GM06990 (cell line): Measurements from ENCODE around the gene HDAC10.

Experiments
- DNase-seq: peaks from one replicate; pipeline ENCODE4 v3.0.0-alpha.2; 2011; ENCODE audit not compliant: insufficient read length; ENCODE audit errors: extremely low read depth
- H3K27me3 ChIP-seq: replicated peaks from 2 replicates; pipeline ENCODE4 v1.6.0; 2011; ENCODE audit warnings: low read length; ENCODE audit not compliant: control insufficient read depth, insufficient read depth
- H3K36me3 ChIP-seq: 2 replicates; pipeline ENCODE4 v1.5.1; 2011; ENCODE audit warnings: low read length; ENCODE audit not compliant: control insufficient read depth, insufficient read depth
- H3K4me3 ChIP-seq: replicated peaks from 2 replicates; pipeline ENCODE4 v1.5.1; 2011; ENCODE audit warnings: low read depth, mild to moderate bottlenecking, control low read depth, low read length
- TF ChIP-seq, protein P1 (sequence below): IDR thresholded peaks from 2 replicates; pipeline ENCODE4 v1.5.1; 2011; ENCODE audit warnings: low read length, control low read depth, mild to moderate bottlenecking, inconsistent platforms; ENCODE audit not compliant: insufficient read depth, poor library complexity, severe bottlenecking

The HDAC10 gene

DNA sequence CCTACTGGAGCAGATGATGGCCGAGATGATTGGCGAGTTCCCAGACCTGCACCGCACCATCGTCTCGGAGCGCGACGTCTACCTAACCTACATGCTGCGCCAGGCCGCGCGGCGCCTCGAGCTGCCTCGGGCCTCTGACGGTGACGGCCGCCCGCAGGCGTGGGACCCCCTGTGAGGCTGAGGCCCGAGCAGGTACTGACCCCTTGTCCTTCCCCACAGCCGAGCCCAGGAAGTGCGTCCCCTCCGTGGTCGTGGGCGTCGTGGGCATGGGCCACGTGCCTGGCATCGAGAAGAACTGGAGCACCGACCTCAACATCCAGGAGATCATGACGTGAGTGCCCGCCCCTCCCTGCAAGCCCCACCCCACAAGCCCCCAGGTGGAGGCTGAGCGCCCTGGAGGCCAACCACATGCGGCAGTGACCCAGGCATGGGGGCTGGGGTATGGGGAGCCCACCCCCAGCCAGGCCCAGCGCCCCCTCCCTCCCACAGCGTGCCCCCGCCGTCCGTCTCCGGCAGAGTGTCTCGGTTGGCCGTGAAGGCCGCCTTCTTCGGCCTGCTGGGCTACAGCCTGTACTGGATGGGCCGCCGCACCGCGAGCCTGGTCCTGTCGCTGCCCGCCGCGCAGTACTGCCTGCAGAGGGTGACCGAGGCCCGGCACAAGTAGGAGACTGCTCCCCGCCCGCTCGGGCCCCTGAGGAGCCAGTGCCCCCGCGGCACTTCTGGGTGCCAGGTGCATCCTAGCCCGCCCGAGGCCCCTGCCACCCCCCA is 53.0 kb downstream of the HDAC10 start:
- TF ChIP-seq, protein P1, sequence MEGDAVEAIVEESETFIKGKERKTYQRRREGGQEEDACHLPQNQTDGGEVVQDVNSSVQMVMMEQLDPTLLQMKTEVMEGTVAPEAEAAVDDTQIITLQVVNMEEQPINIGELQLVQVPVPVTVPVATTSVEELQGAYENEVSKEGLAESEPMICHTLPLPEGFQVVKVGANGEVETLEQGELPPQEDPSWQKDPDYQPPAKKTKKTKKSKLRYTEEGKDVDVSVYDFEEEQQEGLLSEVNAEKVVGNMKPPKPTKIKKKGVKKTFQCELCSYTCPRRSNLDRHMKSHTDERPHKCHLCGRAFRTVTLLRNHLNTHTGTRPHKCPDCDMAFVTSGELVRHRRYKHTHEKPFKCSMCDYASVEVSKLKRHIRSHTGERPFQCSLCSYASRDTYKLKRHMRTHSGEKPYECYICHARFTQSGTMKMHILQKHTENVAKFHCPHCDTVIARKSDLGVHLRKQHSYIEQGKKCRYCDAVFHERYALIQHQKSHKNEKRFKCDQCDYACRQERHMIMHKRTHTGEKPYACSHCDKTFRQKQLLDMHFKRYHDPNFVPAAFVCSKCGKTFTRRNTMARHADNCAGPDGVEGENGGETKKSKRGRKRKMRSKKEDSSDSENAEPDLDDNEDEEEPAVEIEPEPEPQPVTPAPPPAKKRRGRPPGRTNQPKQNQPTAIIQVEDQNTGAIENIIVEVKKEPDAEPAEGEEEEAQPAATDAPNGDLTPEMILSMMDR = no peak
- H3K4me3 ChIP-seq = no peak overlapping the region
- H3K36me3 ChIP-seq = peaks cover 30% of the 10 kb centered on the region
- DNase-seq = no peak
- no peaks in the 10 kb centered on the region for H3K27me3 ChIP-seq

DNA sequence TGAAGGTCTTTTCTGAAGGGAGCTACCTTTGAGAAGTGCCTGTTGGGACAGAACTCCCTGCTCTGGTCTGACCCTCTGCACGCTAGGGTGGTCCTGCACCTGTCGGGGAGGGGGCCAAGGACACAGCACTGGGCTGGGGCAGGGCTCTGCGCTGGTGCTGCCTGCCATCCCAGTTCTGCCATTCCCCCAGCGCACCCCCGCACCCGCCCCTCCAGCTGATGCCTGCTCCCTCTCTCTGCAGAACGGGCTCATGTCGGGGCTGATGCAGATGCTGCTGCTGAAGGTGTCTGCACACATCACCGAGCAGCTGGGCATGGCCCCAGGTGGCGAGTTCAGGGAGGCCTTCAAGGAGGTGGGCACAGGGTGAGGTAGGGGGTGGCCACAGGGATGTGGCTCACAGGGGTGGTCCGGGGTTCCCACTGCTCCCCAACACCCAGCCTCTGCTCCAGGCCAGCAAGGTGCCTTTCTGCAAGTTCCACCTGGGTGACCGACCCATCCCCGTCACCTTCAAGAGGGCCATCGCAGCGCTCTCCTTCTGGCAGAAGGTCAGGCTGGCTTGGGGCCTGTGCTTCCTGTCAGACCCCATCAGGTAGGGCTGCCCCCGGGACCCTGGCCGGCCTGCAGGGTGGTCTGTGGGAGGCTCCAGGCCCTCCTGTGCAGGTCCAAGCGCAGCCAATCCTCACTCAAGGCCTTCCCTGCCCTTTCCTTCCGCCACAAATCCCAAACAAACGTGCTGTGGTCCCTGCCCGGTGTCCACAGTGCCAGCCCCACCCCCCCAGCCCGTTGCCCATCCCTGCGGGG is 53.9 kb downstream of the HDAC10 start:
- TF ChIP-seq, protein P1 = no peak
- H3K36me3 ChIP-seq = peaks cover 30% of the 10 kb centered on the region
- no peak overlapping the region for H3K4me3 ChIP-seq
- no peaks in the 10 kb centered on the region for H3K27me3 ChIP-seq
- DNase-seq = no peak

DNA sequence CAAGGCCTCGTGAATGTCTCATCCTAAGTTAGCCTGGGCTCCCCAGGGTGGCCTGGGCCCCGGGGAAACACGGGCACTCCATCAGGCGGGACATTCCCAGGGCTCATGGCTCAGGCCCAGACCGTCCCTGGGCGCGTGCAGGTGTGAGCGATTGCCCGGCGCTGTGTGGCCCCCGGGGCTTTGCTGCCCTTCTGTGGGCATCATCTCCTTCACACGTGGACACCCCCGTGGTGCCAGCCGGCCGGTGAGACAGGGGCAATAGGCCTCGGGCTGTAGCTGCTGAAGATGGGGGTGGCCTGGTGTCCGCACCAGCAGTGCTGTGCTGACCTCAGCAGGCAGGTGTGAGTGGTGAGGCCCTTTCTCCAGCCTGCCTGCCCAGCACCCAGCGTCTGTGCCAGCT is 54.8 kb downstream of the HDAC10 start:
- peaks cover 30% of the 10 kb centered on the region for H3K36me3 ChIP-seq
- DNase-seq = no peak
- H3K27me3 ChIP-seq = no peaks in the 10 kb centered on the region
- H3K4me3 ChIP-seq = no peak overlapping the region
- TF ChIP-seq, protein P1 = no peak
